Measurements from ENCODE around the gene C2CD3.
"Not testable (repeated sequence)": the region's sequence is repeated elsewhere in the genome, so short reads cannot be mapped to it uniquely, and the experiment has no call there.

The C2CD3 gene

GRCh38 chr11:73999581-74000306, 171.1 kb downstream of the C2CD3 start:
- DNase-seq: no peak

GRCh38 chr11:73998846-73999575, 171.8 kb downstream of the C2CD3 start:
- no peak for DNase-seq

GRCh38 chr11:73997120-73997770, 173.6 kb downstream of the C2CD3 start:
- no peak for DNase-seq

- DNase-seq: no peak
Measured at GRCh38 chr11:73996161-73996747, 174.5 kb downstream of the C2CD3 start.

- no peak for DNase-seq
Measured at GRCh38 chr11:73995731-73996130, 175.1 kb downstream of the C2CD3 start.

- peak in 1 of 2 donors; percentile 82 for DNase-seq
Measured at GRCh38 chr11:73995247-73995646, 175.6 kb downstream of the C2CD3 start.

GRCh38 chr11:73991471-73992006, 179.3 kb downstream of the C2CD3 start:
- no peak for DNase-seq

GRCh38 chr11:73990730-73991129, 180.1 kb downstream of the C2CD3 start:
- no peak for DNase-seq

- DNase-seq: no peak
Measured at GRCh38 chr11:73989156-73989555, 181.6 kb downstream of the C2CD3 start.

- DNase-seq: no peak
Measured at GRCh38 chr11:73988227-73988626, 182.6 kb downstream of the C2CD3 start.

GRCh38 chr11:73985661-73986060, 185.1 kb downstream of the C2CD3 start:
- DNase-seq: not testable (repeated sequence)

GRCh38 chr11:73983741-73984538, 186.9 kb downstream of the C2CD3 start:
- peak in 1 of 2 donors; percentile 43 for DNase-seq

GRCh38 chr11:73982990-73983740, 187.6 kb downstream of the C2CD3 start:
- peak; percentile 80 to 94 for DNase-seq

GRCh38 chr11:73982595-73982989, 188.2 kb downstream of the C2CD3 start, which contains the start of gene UCP2:
TSS of gene UCP2 (minus strand) at chr11:73982843. CDS start at chr11:73978378, 4,465 bp downstream.
- DNase-seq: peak in 1 of 2 donors; percentile 79

- DNase-seq: no peak
Measured at GRCh38 chr11:73981051-73981805, 189.6 kb downstream of the C2CD3 start.

GRCh38 chr11:73980001-73980961, 190.5 kb downstream of the C2CD3 start:
- peak in 1 of 2 donors; percentile 51 for DNase-seq

GRCh38 chr11:73978576-73979086, 192.2 kb downstream of the C2CD3 start:
- DNase-seq: no peak

GRCh38 chr11:73977856-73978519, 192.8 kb downstream of the C2CD3 start:
- DNase-seq: no peak
